Measurements from ENCODE around the gene SLC29A1.

The SLC29A1 gene

GRCh38 chr6:44272529-44272928 is 49.1 kb downstream of the SLC29A1 start:
- H3K27me3 ChIP-seq (ENCODE audit: insufficient read depth, poor library complexity, severe bottlenecking) = peaks cover 60% of the 10 kb centered on the region

GRCh38 chr6:44272999-44273566 is 49.7 kb downstream of the SLC29A1 start:
- peaks cover 65% of the 10 kb centered on the region for H3K27me3 ChIP-seq (ENCODE audit: insufficient read depth, poor library complexity, severe bottlenecking)
- TF ChIP-seq CTCF (IDR thresholded peaks at IDR 0.05; ENCODE audit: insufficient read depth, low read length) (no peak), GABPA (IDR thresholded peaks at IDR 0.05; ENCODE audit: low read depth) (no peak), REST (IDR thresholded peaks at IDR 0.05; ENCODE audit: insufficient replicate concordance, low read depth) (no peak), SPI1 (IDR thresholded peaks at IDR 0.05; ENCODE audit: borderline replicate concordance, low read depth) (no peak), POLR2AphosphoS5 (IDR thresholded peaks at IDR 0.05; ENCODE audit: low read depth) (no peak)

More at GRCh38 chr6:44272529-44272928, 49.1 kb downstream of the SLC29A1 start:
- no peak overlapping the region for H3K4me3 ChIP-seq (replicated peaks; ENCODE audit: insufficient read depth, low read length)
- TF ChIP-seq SPI1 (IDR thresholded peaks at IDR 0.05; ENCODE audit: borderline replicate concordance, low read depth) (no peak), POLR2AphosphoS5 (IDR thresholded peaks at IDR 0.05; ENCODE audit: low read depth) (no peak), REST (IDR thresholded peaks at IDR 0.05; ENCODE audit: insufficient replicate concordance, low read depth) (no peak), CTCF (IDR thresholded peaks at IDR 0.05; ENCODE audit: insufficient read depth, low read length) (no peak), GABPA (IDR thresholded peaks at IDR 0.05; ENCODE audit: low read depth) (no peak)
- no peak for DNase-seq (ENCODE audit: low read depth in 1 of 2, low spot score in 1 of 2)
- no peak overlapping the region for H3K27ac ChIP-seq (replicated peaks)

GRCh38 chr6:44273617-44274016 is 50.2 kb downstream of the SLC29A1 start:
- Histone ChIP-seq H3K27ac (replicated peaks) (no peak overlapping the region), H3K27me3 (ENCODE audit: insufficient read depth, poor library complexity, severe bottlenecking) (peaks cover 69% of the 10 kb centered on the region), H3K4me3 (replicated peaks; ENCODE audit: insufficient read depth, low read length) (no peak overlapping the region)
- no peak for TF ChIP-seq POLR2AphosphoS5 (IDR thresholded peaks at IDR 0.05; ENCODE audit: low read depth)
- no peak for DNase-seq (ENCODE audit: low read depth in 1 of 2, low spot score in 1 of 2)

More at GRCh38 chr6:44272999-44273566, 49.7 kb downstream of the SLC29A1 start:
- Histone ChIP-seq H3K4me3 (replicated peaks; ENCODE audit: insufficient read depth, low read length) (no peak overlapping the region), H3K27ac (replicated peaks) (no peak overlapping the region)
- no peak for DNase-seq (ENCODE audit: low read depth in 1 of 2, low spot score in 1 of 2)

- H3K27ac ChIP-seq (replicated peaks) = no peak overlapping the region
- no peak for TF ChIP-seq POLR2AphosphoS5 (IDR thresholded peaks at IDR 0.05; ENCODE audit: low read depth)
- no peak for TF ChIP-seq CTCF (IDR thresholded peaks at IDR 0.05; ENCODE audit: insufficient read depth, low read length)
- no peak for TF ChIP-seq GABPA (IDR thresholded peaks at IDR 0.05; ENCODE audit: low read depth)
- no peak for TF ChIP-seq SPI1 (IDR thresholded peaks at IDR 0.05; ENCODE audit: borderline replicate concordance, low read depth)
- no peak for TF ChIP-seq REST (IDR thresholded peaks at IDR 0.05; ENCODE audit: insufficient replicate concordance, low read depth)
- no peak overlapping the region for H3K4me3 ChIP-seq (replicated peaks; ENCODE audit: insufficient read depth, low read length)
- peaks cover 66% of the 10 kb centered on the region for H3K27me3 ChIP-seq (ENCODE audit: insufficient read depth, poor library complexity, severe bottlenecking)
- DNase-seq (ENCODE audit: low read depth in 1 of 2, low spot score in 1 of 2) = no peak
Observed at GRCh38 chr6:44275271-44275748, 51.9 kb downstream of the SLC29A1 start.

Measured in HL-60 (cell line).